ENCODE results near the gene CTNNBL1. TPM values are rescaled to one million over a fixed set of nuclear protein-coding genes. Genes with fewer than 3 reads are reported as not detected.
"Not testable (repeated sequence)": the region's sequence is repeated elsewhere in the genome, so short reads cannot be mapped to it uniquely, and the experiment has no call there.

The CTNNBL1 gene
- total RNA-seq, 4 donors from 2014 or later: 25.5 to 38.4 (median 35.1) TPM

- H3K27me3 ChIP-seq: no peaks in the 10 kb centered on the region
- TF ChIP-seq POLR2A (IDR thresholded peaks at IDR 0.05): no peak
- TF ChIP-seq CTCF (IDR thresholded peaks at IDR 0.05): no peak
- TF ChIP-seq EP300 (IDR thresholded peaks at IDR 0.05): no peak
- H3K4me3 ChIP-seq: no peak overlapping the region
- H3K27ac ChIP-seq: no peak overlapping the region
- no peaks in the 10 kb centered on the region for H3K9me3 ChIP-seq
- peaks cover 0 to 5% (median 0%) of the 10 kb centered on the region in 3 donors for H3K36me3 ChIP-seq
- no peak for DNase-seq (ENCODE audit: low spot score in 2 of 2)
- H3K4me1 ChIP-seq: peaks cover 0 to 16% (median 4%) of the 10 kb centered on the region in 4 donors
- WGBS, 2 donors: 65 to 67% methylated on average over 10 of the region's 10 CpGs
These were observed 21.3 kb downstream of the CTNNBL1 start for GRCh38 chr20:37714978-37715672.

GRCh38 chr20:37721751-37722150 lies 27.9 kb downstream of the CTNNBL1 start:
- Histone ChIP-seq H3K27me3 (no peaks in the 10 kb centered on the region), H3K4me3 (no peak overlapping the region), H3K27ac (no peak overlapping the region), H3K36me3 (peaks cover 0 to 6% (median 0%) of the 10 kb centered on the region in 3 donors), H3K9me3 (peaks cover 0 to 9% (median 0%) of the 10 kb centered on the region in 4 donors), H3K4me1 (peaks cover 0 to 9% (median 0%) of the 10 kb centered on the region in 4 donors)
- no peak for TF ChIP-seq POLR2A (IDR thresholded peaks at IDR 0.05)
- TF ChIP-seq CTCF (IDR thresholded peaks at IDR 0.05): no peak
- TF ChIP-seq EP300 (IDR thresholded peaks at IDR 0.05): no peak
- 94 to 97% methylated on average over 1 of the region's 1 CpG for WGBS, 2 donors
- no peak for DNase-seq (ENCODE audit: low spot score in 2 of 2)

- H3K9me3 ChIP-seq; H3K36me3 ChIP-seq; H3K27me3 ChIP-seq; H3K27ac ChIP-seq; DNase-seq (ENCODE audit: low spot score in 2 of 2); H3K4me3 ChIP-seq: not testable (repeated sequence)
- WGBS, 2 donors: 94 to 98% methylated on average over 4 of the region's 4 CpGs
- peaks cover 0 to 14% (median under 1%) of the 10 kb centered on the region in 4 donors for H3K4me1 ChIP-seq
These were observed 28.5 kb downstream of the CTNNBL1 start for GRCh38 chr20:37722312-37722711.

- no peak for TF ChIP-seq EP300 (IDR thresholded peaks at IDR 0.05)
- TF ChIP-seq CTCF (IDR thresholded peaks at IDR 0.05): no peak
- no peak for TF ChIP-seq POLR2A (IDR thresholded peaks at IDR 0.05)
- Histone ChIP-seq H3K4me1 (peaks cover 0 to 28% (median 2%) of the 10 kb centered on the region in 4 donors), H3K36me3 (peaks cover 0 to 6% (median 0%) of the 10 kb centered on the region in 3 donors), H3K27ac (no peak overlapping the region), H3K27me3 (no peaks in the 10 kb centered on the region), H3K4me3 (no peak overlapping the region), H3K9me3 (peaks cover 0 to 9% (median 0%) of the 10 kb centered on the region in 4 donors)
- no peak for DNase-seq (ENCODE audit: low spot score in 2 of 2)
These were observed 29.8 kb downstream of the CTNNBL1 start for GRCh38 chr20:37723668-37724067.

GRCh38 chr20:37725165-37725564 lies 31.3 kb downstream of the CTNNBL1 start:
- TF ChIP-seq POLR2A (IDR thresholded peaks at IDR 0.05): no peak
- no peak for TF ChIP-seq CTCF (IDR thresholded peaks at IDR 0.05)
- no peak for TF ChIP-seq EP300 (IDR thresholded peaks at IDR 0.05)
- 96% methylated on average over 7 of the region's 7 CpGs for WGBS, 2 donors
- peaks cover 0 to 9% (median 0%) of the 10 kb centered on the region in 4 donors for H3K9me3 ChIP-seq
- no peak for DNase-seq (ENCODE audit: low spot score in 2 of 2)
- no peak overlapping the region for H3K4me3 ChIP-seq
- H3K4me1 ChIP-seq: peaks cover 0 to 43% (median 2%) of the 10 kb centered on the region in 4 donors
- no peaks in the 10 kb centered on the region for H3K27me3 ChIP-seq
- H3K27ac ChIP-seq: no peak overlapping the region
- H3K36me3 ChIP-seq: peaks cover 0 to 6% (median 0%) of the 10 kb centered on the region in 3 donors
